HG03039 (cell line): Measurements from ENCODE around the gene HSPB8.

Source experiments
- ATAC-seq: cut with Tn5 transposase; IDR thresholded peaks from one replicate; pipeline ENCODE4 v1.9.1; 2021; ENCODE audit warnings: mild to moderate bottlenecking, moderate library complexity; ENCODE audit not compliant: unreplicated experiment

The HSPB8 gene

DNA sequence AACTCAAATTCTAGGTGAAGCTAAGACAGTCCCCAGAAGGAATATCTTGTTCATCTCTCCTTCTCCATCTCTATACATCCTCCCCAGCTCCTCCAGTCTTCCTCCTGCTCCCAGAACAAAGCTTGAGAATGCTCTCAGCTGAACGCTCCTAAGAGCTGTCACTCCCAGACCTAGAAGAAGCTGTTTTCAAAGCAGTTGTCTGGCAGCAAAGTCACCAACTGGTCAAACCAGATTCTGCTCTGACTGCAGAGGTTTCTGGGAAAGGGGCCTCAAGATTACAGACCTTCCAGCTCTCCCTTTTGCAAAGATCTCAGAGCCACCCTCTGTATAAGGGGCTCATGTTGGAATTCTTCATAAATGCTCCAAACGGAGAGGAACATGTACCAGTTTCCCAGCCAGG lies 9.6 kb upstream of the HSPB8 start:
- ATAC-seq, result no peak

DNA sequence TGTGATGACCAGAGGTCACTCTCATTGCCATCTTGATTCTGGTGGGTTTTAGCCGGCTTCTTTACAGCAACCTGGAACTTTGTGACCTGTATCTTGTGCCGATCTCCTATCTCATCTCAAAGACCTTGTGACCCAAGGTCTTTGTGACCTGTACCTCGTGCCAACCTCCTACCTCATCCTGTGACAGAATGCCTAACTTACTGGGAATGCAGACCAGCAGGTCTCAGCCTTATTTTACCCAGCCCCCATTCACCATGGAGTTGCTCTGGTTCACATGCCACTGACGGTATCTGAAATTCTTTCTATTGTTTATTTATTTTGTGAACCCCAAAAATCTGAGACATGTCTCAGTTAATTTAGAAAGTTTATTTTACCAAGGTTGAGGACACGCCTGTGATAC lies 7.4 kb upstream of the HSPB8 start:
- no peak for ATAC-seq

DNA sequence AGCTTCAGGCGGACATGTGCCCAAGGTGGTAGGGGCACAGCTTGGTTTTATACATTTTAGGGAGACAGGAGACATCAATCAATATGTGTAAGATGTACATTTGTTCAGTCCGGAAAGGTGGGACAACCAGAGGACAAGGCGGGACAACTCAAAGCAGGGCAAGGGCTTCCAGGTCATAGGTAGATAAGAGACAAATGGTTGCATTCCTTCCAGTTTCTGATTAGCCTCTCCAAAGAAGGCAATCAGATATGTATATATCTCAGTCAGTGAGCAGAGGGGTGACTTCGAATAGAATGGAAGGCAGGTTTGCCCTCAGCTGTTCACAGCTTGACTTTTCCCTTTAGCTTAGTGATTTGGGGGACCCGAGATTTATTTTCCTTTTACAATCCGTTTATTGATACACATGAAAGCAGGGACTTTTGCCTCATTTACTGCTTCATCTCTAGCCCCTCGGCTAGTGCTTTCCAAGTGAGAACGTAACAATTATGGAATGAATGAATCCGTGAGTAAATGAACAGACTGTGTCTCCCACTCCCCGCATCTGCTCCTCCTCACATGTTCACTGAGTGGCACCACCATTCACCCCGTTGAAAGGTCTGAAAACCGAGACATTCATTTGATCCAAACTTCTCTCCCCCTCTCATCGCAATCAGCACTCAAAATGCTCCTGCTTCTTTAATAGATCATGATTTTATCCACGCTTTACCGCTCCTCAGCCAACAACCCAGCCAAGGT lies 6.9 kb upstream of the HSPB8 start:
- no peak for ATAC-seq

DNA sequence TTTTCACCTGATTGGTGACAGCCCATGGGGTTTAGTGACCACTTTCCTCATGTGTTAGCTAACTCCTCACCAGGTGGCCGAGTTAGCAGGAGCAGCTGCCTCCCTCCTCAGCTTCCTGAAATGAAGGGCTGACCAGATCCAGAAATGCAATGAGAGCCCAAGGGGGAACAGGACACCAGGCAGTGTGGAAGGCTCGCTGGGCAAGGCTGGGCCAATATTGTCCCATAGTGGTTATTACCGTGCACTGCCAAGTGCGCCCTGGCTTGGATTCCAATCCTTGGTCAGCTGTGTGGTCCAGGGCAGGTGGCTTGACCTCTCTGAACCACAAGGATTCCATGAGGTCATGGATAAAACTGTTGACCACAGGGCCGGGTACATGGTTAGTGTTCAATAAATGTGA lies 3.6 kb upstream of the HSPB8 start:
- no peak for ATAC-seq

DNA sequence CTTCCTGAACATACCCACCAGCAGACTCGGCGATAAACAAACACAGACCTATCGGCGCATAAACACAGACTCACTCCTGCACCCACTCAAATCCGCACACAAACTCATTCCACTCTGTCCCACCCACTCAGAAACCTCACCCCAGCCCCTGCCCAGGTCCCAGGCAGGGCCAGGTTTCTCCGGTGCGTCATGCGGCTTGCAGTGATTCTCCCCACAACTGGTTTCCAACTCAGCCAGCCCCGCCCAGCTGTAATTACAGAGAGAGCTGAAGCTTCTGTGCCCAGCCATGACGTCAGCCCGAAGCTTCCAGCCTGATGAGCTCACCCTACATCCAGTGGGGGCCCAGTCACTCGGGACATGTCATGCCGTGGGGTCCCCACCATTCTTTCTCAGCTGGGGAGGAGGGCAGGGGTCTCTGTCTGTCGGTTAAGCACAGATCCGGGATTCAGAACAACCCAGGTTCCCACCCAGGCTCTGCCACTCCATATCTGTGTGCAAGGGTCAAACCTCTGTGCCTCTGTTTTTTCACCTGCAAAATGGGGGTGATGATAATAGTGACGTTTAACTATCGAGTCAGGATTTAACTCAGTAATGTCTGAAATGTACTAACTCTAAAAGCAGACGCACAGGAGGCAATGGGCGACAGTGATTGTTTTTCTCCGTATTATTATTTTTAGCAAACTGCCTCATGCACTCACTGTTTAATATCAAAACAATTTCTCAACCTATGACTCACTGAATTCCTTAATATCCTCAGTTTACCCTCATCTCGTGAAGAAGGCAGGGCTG lies 2.3 kb upstream of the HSPB8 start:
- ATAC-seq, result no peak

DNA sequence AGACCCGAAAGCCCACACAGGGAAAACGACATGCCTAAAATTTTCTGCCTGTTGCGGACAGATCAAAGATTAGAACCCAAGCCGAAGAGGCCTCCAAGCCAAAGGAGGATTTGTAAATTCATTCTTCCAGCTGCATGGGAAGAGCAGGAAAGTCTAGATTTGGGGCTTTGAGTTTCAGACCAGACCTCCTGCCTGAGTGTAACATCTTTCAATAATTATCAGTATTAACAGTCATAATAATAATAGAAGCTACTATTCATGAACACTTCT lies 1.7 kb upstream of the HSPB8 start:
- ATAC-seq, result no peak

DNA sequence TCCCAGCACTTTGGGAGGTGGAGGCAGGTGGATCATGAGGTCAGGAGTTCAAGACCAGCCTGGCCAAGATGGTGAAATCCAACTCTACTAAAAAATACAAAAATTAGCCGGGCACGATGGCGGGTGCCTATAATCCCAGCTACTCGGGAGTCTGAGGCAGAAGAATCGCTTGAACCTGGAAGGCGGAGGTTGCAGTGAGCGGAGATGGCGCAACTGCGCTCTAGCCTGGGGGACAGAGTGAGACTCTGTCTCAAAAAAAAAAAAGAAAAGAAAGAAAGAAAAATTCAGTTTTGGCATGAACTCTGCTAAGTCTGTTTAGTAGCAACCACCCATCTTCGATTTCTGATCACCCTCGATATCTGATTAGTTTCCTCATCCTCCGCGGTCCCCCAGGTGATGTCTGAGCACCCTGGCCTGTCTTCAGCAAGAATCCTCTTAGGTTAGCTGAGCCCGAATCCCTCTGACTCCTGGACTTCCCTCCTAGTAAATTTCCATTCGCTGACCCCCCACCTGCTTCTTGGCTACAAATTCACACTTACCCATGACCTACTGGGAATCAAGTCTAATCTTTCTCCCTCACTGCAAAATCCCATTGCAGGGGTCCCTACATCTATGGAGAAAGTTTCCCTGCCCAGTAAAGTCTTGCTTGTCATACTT lies 879 bp upstream of the HSPB8 start:
- no peak for ATAC-seq

DNA sequence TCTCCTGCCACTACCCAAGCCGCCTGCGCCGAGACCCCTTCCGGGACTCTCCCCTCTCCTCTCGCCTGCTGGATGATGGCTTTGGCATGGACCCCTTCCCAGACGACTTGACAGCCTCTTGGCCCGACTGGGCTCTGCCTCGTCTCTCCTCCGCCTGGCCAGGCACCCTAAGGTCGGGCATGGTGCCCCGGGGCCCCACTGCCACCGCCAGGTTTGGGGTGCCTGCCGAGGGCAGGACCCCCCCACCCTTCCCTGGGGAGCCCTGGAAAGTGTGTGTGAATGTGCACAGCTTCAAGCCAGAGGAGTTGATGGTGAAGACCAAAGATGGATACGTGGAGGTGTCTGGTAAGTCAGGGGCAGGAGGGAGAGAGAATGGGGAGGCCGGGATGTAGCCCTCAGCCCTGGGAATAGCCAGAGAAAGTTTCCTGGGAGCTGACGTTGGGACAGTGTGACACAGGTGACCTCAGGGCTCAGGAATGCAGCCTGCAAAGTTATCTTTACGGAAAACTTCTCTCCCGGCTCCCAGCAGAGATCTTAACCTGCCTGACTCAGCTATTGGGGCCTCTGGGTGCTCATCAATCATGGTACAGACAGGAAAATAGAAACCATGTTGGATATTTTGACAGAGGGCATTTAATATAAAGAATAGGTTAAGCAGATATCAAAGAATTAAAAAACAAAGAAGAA lies 747 bp downstream of the HSPB8 start:
- ATAC-seq, result no peak

DNA sequence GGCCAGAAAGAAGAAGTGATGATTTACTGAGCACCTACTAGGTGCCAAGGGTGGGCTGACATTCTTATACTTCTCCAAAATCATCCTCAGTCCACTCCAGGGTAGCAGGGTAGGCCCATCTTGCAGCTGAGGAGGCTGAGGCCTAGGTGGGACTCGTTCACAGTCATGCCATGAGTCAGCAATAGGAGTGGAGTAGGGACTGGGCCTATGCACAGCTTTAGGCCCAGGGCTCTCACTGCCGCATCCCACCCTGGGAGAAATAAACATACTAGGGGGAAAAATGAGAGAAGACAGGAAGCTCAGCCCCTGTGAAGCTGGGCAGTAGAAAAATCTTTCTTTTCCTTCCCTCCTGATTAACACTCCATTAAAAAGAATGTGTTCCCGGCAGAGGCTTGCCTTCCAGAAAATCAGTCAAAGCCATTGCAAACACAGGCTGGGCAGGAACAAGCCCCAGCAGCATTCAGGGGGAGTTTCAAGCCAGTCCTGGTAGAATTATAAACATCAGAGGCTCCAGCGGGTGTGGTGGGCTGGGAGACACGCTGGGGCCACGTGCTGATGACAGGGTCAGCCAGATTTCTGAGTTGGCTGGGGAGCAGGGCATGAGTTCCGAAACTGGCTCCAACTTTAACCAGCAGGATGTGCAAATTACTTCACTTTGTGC lies 1.8 kb downstream of the HSPB8 start:
- no peak for ATAC-seq

DNA sequence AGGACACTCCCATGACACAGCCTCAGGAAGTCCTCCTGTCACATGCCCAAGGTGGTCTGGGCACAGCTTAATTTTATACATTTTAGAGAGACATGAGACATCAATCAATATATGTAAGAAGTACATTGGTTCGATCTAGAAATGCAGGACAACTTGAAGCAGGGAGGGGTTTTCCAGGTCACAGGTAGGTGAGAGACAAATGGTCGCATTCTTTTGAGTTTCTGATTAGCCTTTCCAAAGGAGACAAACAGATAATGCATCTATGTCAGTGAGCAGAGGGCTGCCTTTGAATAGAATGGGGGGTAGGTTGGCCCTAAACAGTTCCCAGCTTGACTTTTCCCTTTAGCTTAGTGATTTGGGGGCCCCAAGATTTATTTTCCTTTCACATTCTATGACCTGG lies 2.5 kb downstream of the HSPB8 start:
- ATAC-seq, result no peak

DNA sequence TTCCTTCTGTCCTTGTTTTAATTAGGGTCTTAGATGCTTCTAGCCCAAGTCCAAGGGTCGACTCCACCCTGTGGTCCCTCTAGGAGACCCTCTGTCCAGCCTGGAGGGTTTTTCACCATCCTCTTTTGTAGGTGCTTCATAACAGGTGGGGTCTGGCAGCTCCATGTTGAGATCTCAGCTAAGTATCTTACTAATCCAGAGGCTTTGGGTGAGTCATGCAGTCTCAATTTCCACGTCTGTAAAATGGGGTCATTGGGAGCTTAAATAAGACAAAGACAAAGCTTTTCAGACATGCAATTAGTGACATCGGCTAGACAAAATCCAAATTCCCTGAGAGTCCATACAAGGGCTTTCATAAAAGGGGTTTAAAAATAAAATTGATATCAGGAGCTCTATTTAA lies 3.2 kb downstream of the HSPB8 start:
- ATAC-seq, result no peak

DNA sequence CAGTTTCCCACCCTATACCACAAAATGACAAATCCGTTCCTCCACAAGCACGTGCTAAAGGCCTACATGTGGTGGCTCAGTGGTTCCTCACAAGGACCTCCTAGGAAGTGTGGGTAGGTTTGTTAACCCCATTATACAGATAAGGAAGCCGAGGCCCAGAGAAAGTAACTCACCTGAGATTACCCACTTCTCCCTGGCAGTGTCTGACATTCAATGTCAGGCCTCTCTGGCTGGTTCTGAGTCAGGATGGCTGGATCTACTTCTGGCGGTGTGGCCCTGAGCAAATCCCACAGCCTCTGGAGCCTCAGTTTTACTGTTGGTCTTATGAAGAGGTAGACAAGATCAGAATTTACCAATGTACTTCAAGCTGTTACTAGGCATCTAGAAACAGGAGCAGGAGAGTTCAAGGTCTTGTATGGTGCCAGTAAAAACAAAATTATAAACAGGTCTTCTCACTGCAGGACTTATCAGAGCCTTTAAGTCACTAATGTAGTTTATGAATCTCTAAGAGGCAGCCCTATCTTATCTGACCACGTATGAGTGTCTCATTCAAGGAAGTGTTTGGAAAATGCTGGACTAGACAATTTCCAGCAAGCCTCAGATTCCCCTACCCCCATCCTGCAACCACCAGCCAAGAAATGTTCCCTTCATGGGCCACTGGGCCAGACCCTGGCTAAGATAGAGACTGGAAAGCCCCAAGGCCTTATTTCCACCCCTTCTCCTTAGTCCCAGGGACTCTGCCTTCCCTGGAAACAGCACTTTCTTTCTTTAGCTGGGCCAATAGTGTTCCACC lies 4.2 kb downstream of the HSPB8 start:
- no peak for ATAC-seq

DNA sequence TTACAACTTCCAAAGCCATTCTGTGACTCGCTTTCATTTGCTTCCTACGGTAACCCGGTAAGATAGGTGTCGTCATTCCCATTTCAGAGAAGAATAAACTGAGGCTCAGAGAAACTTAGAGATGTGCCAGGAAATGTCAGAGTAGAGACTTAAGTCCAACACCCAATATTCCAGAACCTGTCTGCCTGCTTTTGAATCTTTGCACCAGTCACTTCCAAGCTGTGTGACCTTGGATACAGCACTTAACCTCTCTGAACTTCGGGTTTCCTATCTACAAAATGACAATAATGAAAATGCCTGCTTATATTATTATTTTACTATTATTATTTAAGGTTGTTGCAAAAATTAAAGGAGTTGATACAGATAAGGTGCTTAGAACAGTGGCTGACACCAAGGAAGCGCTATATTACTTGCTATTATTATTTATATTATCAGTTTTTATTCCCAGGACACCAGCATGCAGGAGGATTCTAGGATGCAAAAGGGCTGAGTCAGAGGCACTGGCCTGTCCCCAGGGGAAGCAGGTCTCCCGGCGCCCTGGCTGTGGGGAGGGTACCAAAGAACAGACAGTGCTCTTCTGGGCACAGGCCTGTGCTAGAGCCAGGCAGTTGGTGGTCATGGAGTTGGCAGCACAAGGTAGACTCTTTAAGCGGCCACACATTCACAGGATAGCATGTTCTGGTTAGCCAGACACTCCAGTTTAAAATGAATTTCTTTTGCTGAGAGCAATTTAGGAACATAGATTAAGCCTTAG lies 5.4 kb downstream of the HSPB8 start:
- ATAC-seq, result no peak

DNA sequence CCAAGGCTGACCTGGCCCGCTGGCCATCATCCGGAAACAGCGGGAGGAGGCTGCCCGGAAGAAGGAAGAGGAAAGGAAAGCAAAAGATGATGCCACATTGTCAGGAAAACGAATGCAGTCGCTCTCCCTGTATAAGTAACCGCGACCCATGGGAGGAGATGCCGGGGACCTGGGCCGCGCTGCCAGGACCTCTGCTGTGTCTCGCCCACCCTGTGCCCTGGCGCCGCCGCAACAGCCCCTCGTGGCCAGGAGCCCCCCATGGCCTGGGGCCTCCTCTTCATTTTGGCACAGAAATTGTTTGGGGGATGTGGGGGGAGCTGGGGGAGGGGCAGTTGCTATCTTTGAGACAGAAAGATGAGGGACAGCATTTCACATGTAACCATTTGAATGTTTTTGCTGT lies 16.5 kb downstream of the HSPB8 start:
- no peak for ATAC-seq

DNA sequence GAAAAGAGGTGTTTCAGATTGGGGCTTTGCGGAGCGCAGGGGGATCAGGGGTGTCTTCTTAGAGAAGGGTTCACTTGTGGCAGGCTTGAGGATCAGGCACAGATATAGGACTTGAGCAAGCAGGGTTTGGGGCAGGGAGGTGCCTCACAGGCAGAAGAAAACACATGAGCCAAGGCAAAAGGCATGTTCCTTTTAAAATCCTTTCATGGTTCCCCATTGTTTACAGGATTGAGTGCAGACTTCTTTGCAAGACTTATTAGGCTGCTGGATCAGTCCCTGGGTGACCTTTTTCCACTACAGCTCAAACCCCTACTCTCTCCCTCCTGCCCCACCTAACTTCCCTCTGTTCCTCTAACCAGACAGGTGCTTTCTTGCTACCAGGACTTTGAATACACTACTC lies 19.7 kb downstream of the HSPB8 start:
- ATAC-seq, result no peak

DNA sequence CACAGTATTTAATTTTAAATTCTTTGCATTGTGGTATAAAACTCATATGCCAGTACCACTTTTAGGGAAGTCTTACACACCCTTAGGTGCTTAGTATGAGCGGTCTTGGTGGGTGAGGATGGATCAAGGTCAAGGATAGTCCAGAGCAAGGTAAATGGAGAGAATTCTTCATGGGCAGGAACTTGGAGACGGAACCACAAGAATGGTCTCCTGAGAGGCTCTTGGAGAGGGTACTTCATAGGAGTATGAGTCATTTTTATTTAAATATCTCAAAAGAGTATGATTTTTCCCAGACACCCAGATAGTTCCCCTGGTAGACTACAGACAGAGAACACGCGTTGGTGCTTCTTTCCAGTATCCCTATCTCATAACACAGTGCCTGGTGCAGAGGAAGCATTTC lies 21.9 kb downstream of the HSPB8 start:
- ATAC-seq, result no peak

DNA sequence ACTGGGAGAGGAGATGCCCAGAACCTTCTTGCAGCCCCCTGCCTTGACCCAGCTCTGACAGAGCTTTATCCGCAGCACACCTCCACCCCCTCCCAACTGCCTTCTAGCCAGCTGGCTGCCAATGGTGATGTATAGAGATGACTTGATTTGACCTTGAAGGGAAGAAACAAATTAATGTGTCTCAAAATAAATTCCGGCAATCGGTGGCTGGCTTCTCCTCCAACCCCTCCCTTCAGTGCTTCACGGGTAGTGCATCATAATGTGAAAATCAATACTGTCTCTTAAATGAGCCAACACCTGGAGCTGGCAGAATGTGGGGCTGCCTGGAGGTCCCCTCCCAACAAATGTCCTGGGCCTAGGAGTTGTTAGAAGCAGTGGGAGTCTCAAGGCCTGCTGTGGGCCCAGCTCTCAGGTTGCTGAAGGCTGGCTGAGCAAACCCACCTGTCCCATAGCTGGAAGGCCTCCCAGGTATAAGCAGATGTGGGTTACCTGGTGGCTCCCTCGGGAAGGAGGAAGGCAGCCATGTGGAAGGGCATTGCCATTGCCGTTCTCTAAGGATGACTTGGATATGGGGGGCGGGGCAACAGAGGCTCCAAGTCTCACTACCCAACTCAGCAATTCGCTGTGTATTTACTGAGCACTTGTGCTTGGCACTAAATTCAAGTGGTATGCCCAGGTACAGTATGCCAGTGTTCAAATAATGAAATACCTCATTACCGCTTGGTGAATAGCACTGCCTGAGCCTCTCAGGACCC lies 23.2 kb downstream of the HSPB8 start:
- ATAC-seq, result no peak

DNA sequence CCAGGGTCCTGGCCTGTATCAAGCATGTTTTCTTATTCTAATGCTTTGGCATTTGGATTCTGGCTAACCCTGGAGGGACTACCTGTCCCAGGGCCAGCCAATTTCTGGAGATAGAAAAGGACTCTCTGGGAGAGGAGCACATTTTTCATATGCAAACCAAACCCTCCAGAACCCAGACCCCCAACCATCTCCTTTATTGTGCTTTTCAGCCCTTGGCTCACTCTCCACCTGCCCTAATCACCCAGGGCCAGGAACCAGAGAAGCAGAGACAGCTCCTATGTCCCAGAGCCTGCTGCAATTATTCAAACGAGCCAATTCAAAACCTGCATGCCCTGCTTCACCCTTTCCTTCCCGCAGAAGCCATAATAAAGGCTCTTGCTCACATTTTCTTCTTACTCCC lies 23.8 kb downstream of the HSPB8 start:
- ATAC-seq, result no peak

DNA sequence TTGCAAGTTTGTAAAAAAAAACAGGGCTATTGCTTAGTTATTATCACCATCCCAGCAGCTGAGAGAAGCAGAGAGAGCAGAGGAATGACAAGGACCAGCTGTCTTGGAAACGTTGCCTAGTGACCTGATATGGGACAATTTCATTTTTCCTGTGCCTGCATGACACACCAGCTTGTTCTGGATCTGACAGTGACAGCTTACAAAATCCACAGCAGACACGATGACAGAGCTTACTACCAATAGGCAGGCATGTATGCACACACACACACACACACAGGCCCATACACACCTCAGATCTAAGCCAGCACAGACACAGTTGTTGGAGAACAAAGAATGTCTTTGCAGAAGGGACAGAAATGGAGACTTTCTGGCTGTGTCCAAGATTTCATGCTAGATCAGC lies 25.4 kb downstream of the HSPB8 start:
- ATAC-seq, result no peak
